H1 (cell line): Measurements from ENCODE around the gene COMMD1. TPM values are rescaled to one million over a fixed set of nuclear protein-coding genes. Genes with fewer than 3 reads are reported as not detected.
"Not testable (repeated sequence)": the region's sequence is repeated elsewhere in the genome, so short reads cannot be mapped to it uniquely, and the experiment has no call there.

Source experiments
- CTCF ChIA-PET: fragments of 300-600 bp; sonication (Branson Sonifier 250); formaldehyde crosslinking; loops from one replicate; lab custom pipeline; 2021; ENCODE audit not compliant: partially characterized antibody; lab: Charles Lee
- POLR2A ChIA-PET: fragments of 300-600 bp; sonication (Branson Sonifier 250); formaldehyde crosslinking; loops from one replicate; lab custom pipeline; 2021; ENCODE audit warnings: inconsistent platforms; ENCODE audit not compliant: partially characterized antibody; lab: Charles Lee
- DNase-seq, 2 experiments: peaks; one replicate each; pipeline versions ENCODE4 v3.0.0 to v3.0.0-alpha.2; 2010 to 2022; ENCODE audit warnings: low spot score in 2 of 2, low read depth in 1 of 2, mixed read lengths in 1 of 2
- FAIRE-seq: peaks from 2 replicates; lab custom pipeline; 2011; peaks lifted over from hg19 to GRCh38; lab: Jason Lieb, UNC
- H2AFZ ChIP-seq: 2 replicates; pipeline ENCODE4 v1.8.1; 2012; ENCODE audit warnings: low read length, inconsistent platforms
- H2AK5ac ChIP-seq: 2 replicates; pipeline ENCODE4 v1.6.1; 2013; ENCODE audit warnings: low read depth, low read length
- H2BK120ac ChIP-seq: replicated peaks from 2 replicates; pipeline ENCODE3; 2013; ENCODE audit warnings: low read depth, low read length, inconsistent platforms
- H2BK12ac ChIP-seq: 2 replicates; pipeline ENCODE4 v1.6.1; 2013; ENCODE audit warnings: low read depth, low read length
- H2BK15ac ChIP-seq: 2 replicates; pipeline ENCODE4 v1.6.1; 2013; ENCODE audit warnings: low read length
- H2BK20ac ChIP-seq: 2 replicates; pipeline ENCODE4 v1.6.1; 2013; ENCODE audit warnings: low read length
- H2BK5ac ChIP-seq: 2 replicates; pipeline ENCODE4 v1.6.1; 2013; ENCODE audit warnings: low read depth, low read length
- H3K14ac ChIP-seq: 2 replicates; pipeline ENCODE4 v1.6.1; 2013; ENCODE audit warnings: inconsistent platforms; ENCODE audit not compliant: insufficient read length
- H3K18ac ChIP-seq: 2 replicates; pipeline ENCODE4 v1.6.1; 2013; ENCODE audit warnings: low read length; ENCODE audit errors: extremely low read depth
- H3K23ac ChIP-seq: 2 replicates; pipeline ENCODE4 v1.6.1; 2013; ENCODE audit warnings: inconsistent platforms; ENCODE audit not compliant: insufficient read length
- H3K23me2 ChIP-seq: 2 replicates; pipeline ENCODE4 v1.6.1; 2013; ENCODE audit warnings: low read depth, low read length
- H3K27ac ChIP-seq: 2 replicates; pipeline ENCODE4 v1.6.1; 2011; ENCODE audit warnings: low read depth, low read length, inconsistent platforms
- H3K27me3 ChIP-seq, 4 experiments: replicated peaks in 1 of 4; 1 replicate in 1 of 4; 2 replicates in 3 of 4; pipeline versions ENCODE4 v1.6.1 to v1.8.1; 2011 to 2013; ENCODE audit warnings: low read length in 3 of 4, mild to moderate bottlenecking in 3 of 4, inconsistent platforms in 2 of 4, mixed read lengths in 2 of 4, moderate library complexity in 1 of 4; ENCODE audit not compliant: control insufficient read depth in 3 of 4, insufficient read depth in 3 of 4; ENCODE audit errors: extremely low read depth in 1 of 4
- H3K36me3 ChIP-seq, 4 experiments: 2 replicates each; pipeline versions ENCODE4 v1.6.1 to v1.8.1; 2011 to 2013; ENCODE audit warnings: mild to moderate bottlenecking in 4 of 4, low read length in 3 of 4, moderate library complexity in 2 of 4, control low read depth in 1 of 4, inconsistent platforms in 1 of 4; ENCODE audit not compliant: insufficient read depth in 4 of 4, control insufficient read depth in 2 of 4
- H3K4ac ChIP-seq: replicated peaks from 2 replicates; pipeline ENCODE3; 2013; ENCODE audit warnings: low read length, low read depth, mixed read lengths, inconsistent platforms; ENCODE audit not compliant: insufficient read length
- H3K4me1 ChIP-seq, 4 experiments: replicated peaks in 1 of 4; 1 replicate in 1 of 4; 2 replicates in 3 of 4; pipeline versions ENCODE4 v1.6.1 to v1.8.1; 2011 to 2013; ENCODE audit warnings: low read length in 3 of 4, inconsistent platforms in 2 of 4, mixed read lengths in 1 of 4; ENCODE audit not compliant: insufficient read depth in 4 of 4, control insufficient read depth in 3 of 4
- H3K4me2 ChIP-seq, 2 experiments: 2 replicates each; pipeline versions ENCODE4 v1.6.1 to v1.8.1; 2011 to 2013; ENCODE audit warnings: low read depth in 2 of 2, low read length in 2 of 2, control low read depth in 1 of 2, inconsistent platforms in 1 of 2, mild to moderate bottlenecking in 1 of 2; ENCODE audit not compliant: insufficient read depth in 1 of 2
- H3K4me3 ChIP-seq, 4 experiments: fragments of 200-600, 300-600 bp in 1 of 4; sonication (generic), shearing (Covaris generic), sonication (Bioruptor Twin) in 1 of 4; 2 replicates each; pipeline versions ENCODE4 v1.5.1 to v1.8.1; 2011 to 2016; ENCODE audit warnings: low read length in 4 of 4, low read depth in 3 of 4, control low read depth in 2 of 4, inconsistent platforms in 2 of 4, mild to moderate bottlenecking in 2 of 4, mixed read lengths in 1 of 4, moderate library complexity in 1 of 4; ENCODE audit not compliant: insufficient read depth in 2 of 4; ENCODE audit errors: extremely low read depth in 1 of 4
- H3K56ac ChIP-seq: replicated peaks from 2 replicates; pipeline ENCODE3; 2013; ENCODE audit warnings: low read depth, mild to moderate bottlenecking, mixed read lengths, low read length, inconsistent platforms; ENCODE audit not compliant: insufficient read length
- H3K79me1 ChIP-seq: 2 replicates; pipeline ENCODE4 v1.6.1; 2013; ENCODE audit warnings: low read depth, low read length, control low read depth
- H3K79me2 ChIP-seq, 2 experiments: 2 replicates each; pipeline versions ENCODE4 v1.6.1 to v1.8.1; 2012 to 2013; ENCODE audit warnings: low read length in 2 of 2, mild to moderate bottlenecking in 2 of 2, inconsistent platforms in 1 of 2; ENCODE audit not compliant: insufficient read depth in 2 of 2, control insufficient read depth in 1 of 2
- H3K9ac ChIP-seq, 4 experiments: replicated peaks in 1 of 4; 1 replicate in 1 of 4; 2 replicates in 3 of 4; pipeline versions ENCODE4 v1.6.1 to v1.8.1; 2011 to 2013; ENCODE audit warnings: low read depth in 3 of 4, low read length in 3 of 4, control low read depth in 2 of 4, mild to moderate bottlenecking in 2 of 4, moderate library complexity in 2 of 4, inconsistent platforms in 1 of 4; ENCODE audit errors: extremely low read depth in 1 of 4
- H3K9me3 ChIP-seq, 2 experiments: 2 replicates each; pipeline versions ENCODE4 v1.6.1 to v1.8.1; 2012 to 2013; ENCODE audit warnings: mild to moderate bottlenecking in 2 of 2, moderate library complexity in 2 of 2, control low read depth in 1 of 2, inconsistent platforms in 1 of 2, low read depth in 1 of 2, low read length in 1 of 2, mixed read lengths in 1 of 2; ENCODE audit not compliant: insufficient read depth in 2 of 2
- H4K20me1 ChIP-seq, 2 experiments: replicated peaks in 1 of 2; 2 replicates each; pipeline versions ENCODE3 to v1.8.1; 2011 to 2013; ENCODE audit warnings: inconsistent platforms in 2 of 2, low read length in 2 of 2, mild to moderate bottlenecking in 1 of 2; ENCODE audit not compliant: insufficient read depth in 2 of 2, control insufficient read depth in 1 of 2
- H4K5ac ChIP-seq: 2 replicates; pipeline ENCODE4 v1.6.1; 2013; ENCODE audit warnings: low read length, low read depth, mixed read lengths, inconsistent platforms; ENCODE audit not compliant: insufficient read length
- H4K8ac ChIP-seq: 2 replicates; pipeline ENCODE4 v1.8.0; 2013; ENCODE audit warnings: mild to moderate bottlenecking, moderate library complexity, low read length, inconsistent platforms; ENCODE audit not compliant: insufficient read depth; ENCODE audit errors: extremely low read depth
- H4K91ac ChIP-seq: replicated peaks from 2 replicates; pipeline ENCODE3; 2013; ENCODE audit warnings: low read length, mixed read lengths, inconsistent platforms; ENCODE audit not compliant: insufficient read length
- WGBS, 2 experiments: shearing (Covaris generic) in 1 of 2; methylation state at CpG; one replicate each; pipeline versions ENCODE4 v1.1.6 to v1.1.7; 2013 to 2015; ENCODE audit warnings: low lambda C conversion rate in 2 of 2, mixed read lengths in 2 of 2, inconsistent platforms in 1 of 2, low coverage in 1 of 2, missing lambda C conversion rate in 1 of 2; ENCODE audit not compliant: insufficient replicate concordance in 2 of 2, insufficient coverage in 1 of 2, insufficient read length in 1 of 2; ENCODE audit errors: extremely low coverage in 1 of 2, missing lambda C conversion rate in 1 of 2; 5-methylcytosine and 5-hydroxymethylcytosine counted together
- polyA plus RNA-seq, 7 experiments: library from polyadenylated mRNA; depleted of rRNA in 3 of 7; stranded (reverse) in 5 of 7; unstranded in 2 of 7; fragments of >200 nt in 5 of 7; fragments of 200-250 nt in 2 of 7; gene quantifications; 1 replicate in 5 of 7; 2 replicates in 1 of 7; 4 replicates in 1 of 7; pipeline versions ENCODE4 v1.2.1 to v1.2.3, GENCODE V29; 2011 to 2013; ENCODE audit warnings: missing spikeins in 2 of 7, mixed read lengths in 2 of 7
- total RNA-seq: library from RNA; stranded (reverse); fragmentation: NEBNext Ultra II Directional; extraction: Animal tissue kit (Norgen Biotek cat#: 25700); gene quantifications from 2 replicates; pipeline ENCODE4 v1.2.1, GENCODE V29; 2021

COMMD1 gene
- total and polyA plus RNA-seq, 2 of the 8 experiments (the other 6 are each of a cell fraction or from before 2014, with no cell fraction given): 23.5 to 28.3 TPM

DNA sequence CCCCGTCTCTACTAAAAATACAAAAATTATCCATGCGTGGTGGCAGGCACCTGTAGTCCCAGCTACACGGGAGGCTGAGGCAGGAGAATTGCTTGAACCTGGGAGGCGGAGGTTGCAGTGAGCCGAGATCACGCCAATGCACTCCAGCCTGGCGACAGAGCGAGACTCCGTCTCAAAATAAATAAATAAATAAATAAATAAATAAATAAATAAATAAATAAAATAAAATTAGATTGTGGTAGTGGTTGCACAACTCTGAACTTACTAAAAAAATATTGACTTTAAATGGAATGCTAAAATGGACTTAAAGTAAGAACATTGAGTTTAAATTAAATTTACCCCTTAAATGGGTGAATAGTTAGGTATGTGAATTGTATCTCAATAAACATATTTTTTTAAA is 255.2 kb downstream of the COMMD1 start:
- H3K4ac ChIP-seq, H2BK20ac ChIP-seq, H3K79me2 ChIP-seq, H3K27me3 ChIP-seq, H3K9me3 ChIP-seq, H3K23ac ChIP-seq, H3K4me3 ChIP-seq, H2BK12ac ChIP-seq, POLR2A ChIA-PET, H2AK5ac ChIP-seq, H3K79me1 ChIP-seq, DNase-seq, H2BK15ac ChIP-seq, H4K5ac ChIP-seq, H3K4me2 ChIP-seq, H2AFZ ChIP-seq, H3K23me2 ChIP-seq, H4K8ac ChIP-seq, H3K18ac ChIP-seq, H3K27ac ChIP-seq, H4K91ac ChIP-seq, H3K36me3 ChIP-seq, CTCF ChIA-PET, H3K14ac ChIP-seq, H3K56ac ChIP-seq, H2BK5ac ChIP-seq, H2BK120ac ChIP-seq, H4K20me1 ChIP-seq, FAIRE-seq, H3K9ac ChIP-seq: not testable (repeated sequence)
- peaks cover 6 to 13% (median 7%) of the 10 kb centered on the region in 4 experiments for H3K4me1 ChIP-seq
- WGBS, 2 experiments: 97% methylated on average over 9 of the region's 9 CpGs; no CpG with 5 or more reads in 1 of the 2 experiments
